Left ventricle myocardium inferior (tissue), 1 donor: ENCODE data around the gene MUC5AC. TPM values are rescaled to one million over a fixed set of nuclear protein-coding genes. Genes with fewer than 3 reads are reported as not detected.

Source experiments
- DNase-seq: peaks from one replicate; pipeline ENCODE4 v3.0.0-alpha.2; 2020
- H3K27ac ChIP-seq: fragments of 200-600 bp; replicated peaks from 2 replicates; pipeline ENCODE4 v1.8.0; 2021
- H3K27me3 ChIP-seq: fragments of 200-600 bp; 2 replicates; pipeline ENCODE4 v1.8.0; 2021; ENCODE audit warnings: low read depth
- H3K36me3 ChIP-seq: fragments of 200-600 bp; 2 replicates; pipeline ENCODE4 v1.8.0; 2021
- H3K4me1 ChIP-seq: fragments of 200-600 bp; 2 replicates; pipeline ENCODE4 v1.8.0; 2021
- H3K4me3 ChIP-seq: fragments of 200-600 bp; 2 replicates; pipeline ENCODE4 v1.8.0; 2021; ENCODE audit warnings: mild to moderate bottlenecking, moderate library complexity
- H3K9me3 ChIP-seq: fragments of 200-600 bp; replicated peaks from 2 replicates; pipeline ENCODE4 v1.8.0; 2021
- intact Hi-C: fragments of 100-400 bp; cut with micrococcal nuclease; formaldehyde crosslinking; loops from one replicate; pipeline ENCODE4 v1.11.0; 2022
- total RNA-seq: library from RNA; stranded (reverse); fragmentation: NEBNext Ultra II Directional; extraction: Animal tissue kit (Norgen Biotek cat#: 25700); gene quantifications from one replicate; pipeline ENCODE4 v1.2.1, GENCODE V29; 2021
- TF ChIP-seq, protein P1 (sequence below): fragments of 200-600 bp; IDR thresholded peaks from 2 replicates; pipeline ENCODE4 v1.8.0; 2021; ENCODE audit warnings: antibody characterized with exemption, mild to moderate bottlenecking, borderline replicate concordance
- donor health status: DM: no; HTN: yes; CAD: no; lungs with severe emphysema.

MUC5AC gene
- total RNA-seq, 1 donor from 2014 or later, result not detected

DNA sequence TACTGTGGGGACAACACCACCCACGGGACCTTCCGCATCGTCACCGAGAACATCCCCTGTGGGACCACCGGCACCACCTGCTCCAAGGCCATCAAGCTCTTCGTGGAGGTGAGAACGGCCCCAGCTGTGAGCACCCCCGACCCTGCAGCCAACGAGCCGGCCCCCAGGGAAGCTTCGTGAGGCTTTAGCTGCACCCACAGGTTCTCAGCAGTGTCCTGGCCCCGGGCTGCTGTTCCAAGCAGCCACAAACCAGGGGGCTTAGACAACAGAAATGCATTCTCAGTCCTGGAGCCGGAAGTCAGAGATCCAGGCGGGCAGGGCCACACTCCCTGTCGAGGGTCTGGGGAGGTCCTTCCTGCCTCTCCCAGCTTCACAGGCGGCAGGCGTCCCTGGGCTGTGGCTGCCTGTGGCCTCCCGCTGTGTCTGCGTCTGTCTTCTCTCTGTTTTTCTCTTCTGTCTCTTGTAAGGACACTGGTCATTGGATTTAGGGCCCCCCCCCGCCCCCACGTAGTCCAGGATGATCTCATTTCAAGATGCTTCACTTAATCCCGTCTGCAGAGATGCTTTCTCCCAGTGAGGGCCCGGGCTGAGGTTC, 77.7 kb downstream of the MUC5AC start:
- Histone ChIP-seq H3K9me3 (no peaks in the 10 kb centered on the region), H3K27me3 (peaks cover 21% of the 10 kb centered on the region), H3K36me3 (no peaks in the 10 kb centered on the region), H3K4me1 (no peaks in the 10 kb centered on the region), H3K4me3 (no peak overlapping the region), H3K27ac (no peak overlapping the region)
- intact Hi-C loops, result no loop called here
- TF ChIP-seq, protein P1, sequence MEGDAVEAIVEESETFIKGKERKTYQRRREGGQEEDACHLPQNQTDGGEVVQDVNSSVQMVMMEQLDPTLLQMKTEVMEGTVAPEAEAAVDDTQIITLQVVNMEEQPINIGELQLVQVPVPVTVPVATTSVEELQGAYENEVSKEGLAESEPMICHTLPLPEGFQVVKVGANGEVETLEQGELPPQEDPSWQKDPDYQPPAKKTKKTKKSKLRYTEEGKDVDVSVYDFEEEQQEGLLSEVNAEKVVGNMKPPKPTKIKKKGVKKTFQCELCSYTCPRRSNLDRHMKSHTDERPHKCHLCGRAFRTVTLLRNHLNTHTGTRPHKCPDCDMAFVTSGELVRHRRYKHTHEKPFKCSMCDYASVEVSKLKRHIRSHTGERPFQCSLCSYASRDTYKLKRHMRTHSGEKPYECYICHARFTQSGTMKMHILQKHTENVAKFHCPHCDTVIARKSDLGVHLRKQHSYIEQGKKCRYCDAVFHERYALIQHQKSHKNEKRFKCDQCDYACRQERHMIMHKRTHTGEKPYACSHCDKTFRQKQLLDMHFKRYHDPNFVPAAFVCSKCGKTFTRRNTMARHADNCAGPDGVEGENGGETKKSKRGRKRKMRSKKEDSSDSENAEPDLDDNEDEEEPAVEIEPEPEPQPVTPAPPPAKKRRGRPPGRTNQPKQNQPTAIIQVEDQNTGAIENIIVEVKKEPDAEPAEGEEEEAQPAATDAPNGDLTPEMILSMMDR, result no peak
- DNase-seq, result peak; percentile 7

DNA sequence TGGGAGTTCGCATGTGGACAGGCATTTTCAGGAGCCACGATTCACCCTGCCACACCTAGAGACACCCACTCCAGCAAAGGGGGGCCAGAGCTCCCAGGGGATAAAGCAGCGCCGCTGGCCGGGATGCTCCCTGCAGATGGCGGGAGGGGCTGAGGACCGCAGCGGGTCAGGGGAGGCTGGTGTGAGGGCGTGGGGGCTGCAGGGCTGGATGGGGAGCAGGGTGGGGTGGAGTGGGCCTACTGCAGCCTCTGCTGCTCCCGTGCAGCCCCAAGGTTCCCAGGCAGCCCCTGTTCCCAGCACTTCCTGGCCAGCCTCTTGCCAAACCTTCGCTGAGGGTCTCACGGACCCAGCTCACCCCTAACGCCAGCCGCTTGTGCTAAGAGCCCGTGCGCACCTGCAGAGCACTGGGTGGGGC, 78.2 kb downstream of the MUC5AC start:
- intact Hi-C loops, result no loop called here
- no peaks in the 10 kb centered on the region for H3K9me3 ChIP-seq
- H3K27ac ChIP-seq, result no peak overlapping the region
- DNase-seq, result no peak
- no peak overlapping the region for H3K4me3 ChIP-seq
- TF ChIP-seq, protein P1, result no peak
- no peaks in the 10 kb centered on the region for H3K36me3 ChIP-seq
- no peaks in the 10 kb centered on the region for H3K4me1 ChIP-seq
- H3K27me3 ChIP-seq, result peaks cover 16% of the 10 kb centered on the region

DNA sequence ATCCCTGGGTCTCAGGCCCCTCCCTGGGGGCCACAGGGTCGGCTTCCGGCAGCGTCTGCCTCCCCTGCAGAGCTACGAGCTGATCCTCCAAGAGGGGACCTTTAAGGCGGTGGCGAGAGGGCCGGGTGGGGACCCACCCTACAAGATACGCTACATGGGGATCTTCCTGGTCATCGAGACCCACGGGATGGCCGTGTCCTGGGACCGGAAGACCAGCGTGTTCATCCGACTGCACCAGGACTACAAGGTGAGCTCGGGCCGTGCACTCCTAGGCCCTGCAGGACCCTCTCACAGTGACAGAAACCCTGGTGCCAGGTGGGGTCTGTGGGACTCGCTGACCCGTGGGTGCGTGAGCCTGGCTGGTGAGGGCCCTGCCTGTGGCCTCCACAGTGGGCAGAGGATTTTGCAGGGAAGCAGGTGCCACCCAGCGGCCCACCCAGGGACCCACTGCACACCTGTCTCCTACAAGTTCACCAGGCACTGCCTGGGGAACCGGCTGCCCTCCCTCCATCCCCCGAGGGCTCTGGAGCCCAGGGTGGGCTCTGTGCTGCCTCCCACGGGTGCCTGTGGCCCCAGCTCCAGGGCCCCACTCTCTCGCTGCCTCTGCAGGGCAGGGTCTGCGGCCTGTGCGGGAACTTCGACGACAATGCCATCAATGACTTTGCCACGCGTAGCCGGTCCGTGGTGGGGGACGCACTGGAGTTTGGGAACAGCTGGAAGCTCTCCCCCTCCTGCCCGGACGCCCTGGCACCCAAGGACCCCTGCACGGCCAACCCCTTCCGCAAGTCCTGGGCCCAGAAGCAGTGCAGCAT, 78.8 kb downstream of the MUC5AC start:
- H3K36me3 ChIP-seq, result no peaks in the 10 kb centered on the region
- H3K27me3 ChIP-seq, result peaks cover 10% of the 10 kb centered on the region
- DNase-seq, result no peak
- H3K9me3 ChIP-seq, result no peaks in the 10 kb centered on the region
- no peak overlapping the region for H3K4me3 ChIP-seq
- TF ChIP-seq, protein P1, result no peak
- no peak overlapping the region for H3K27ac ChIP-seq
- no peaks in the 10 kb centered on the region for H3K4me1 ChIP-seq
- intact Hi-C loops, result no loop called here

DNA sequence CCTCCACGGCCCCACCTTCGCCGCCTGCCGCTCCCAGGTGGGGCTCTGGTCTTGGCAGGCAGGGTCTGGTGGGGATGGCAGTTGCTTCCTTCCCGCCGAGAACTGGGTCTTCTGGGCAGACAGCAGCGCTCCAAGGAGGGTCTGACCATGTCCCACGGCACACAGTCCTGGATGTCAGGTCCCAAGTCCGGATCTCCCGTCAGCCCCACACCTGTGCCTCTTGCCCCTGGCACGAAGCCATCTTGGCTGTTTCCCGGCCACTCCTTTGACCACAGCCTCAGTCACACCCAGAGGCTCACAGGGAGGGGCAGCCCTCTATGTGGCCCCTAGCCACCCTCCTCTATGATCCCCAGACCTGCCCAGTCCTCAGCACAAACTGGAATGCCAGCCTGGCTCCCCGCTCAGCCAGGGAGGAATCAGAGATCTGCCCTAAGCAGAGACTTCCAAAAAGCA, 79.4 kb downstream of the MUC5AC start:
- Histone ChIP-seq H3K36me3 (no peaks in the 10 kb centered on the region), H3K9me3 (peaks cover 6% of the 10 kb centered on the region), H3K27me3 (peaks cover 4% of the 10 kb centered on the region), H3K27ac (no peak overlapping the region), H3K4me3 (no peak overlapping the region), H3K4me1 (no peaks in the 10 kb centered on the region)
- no peak for DNase-seq
- TF ChIP-seq, protein P1, result no peak
- intact Hi-C loops, result no loop called here

DNA sequence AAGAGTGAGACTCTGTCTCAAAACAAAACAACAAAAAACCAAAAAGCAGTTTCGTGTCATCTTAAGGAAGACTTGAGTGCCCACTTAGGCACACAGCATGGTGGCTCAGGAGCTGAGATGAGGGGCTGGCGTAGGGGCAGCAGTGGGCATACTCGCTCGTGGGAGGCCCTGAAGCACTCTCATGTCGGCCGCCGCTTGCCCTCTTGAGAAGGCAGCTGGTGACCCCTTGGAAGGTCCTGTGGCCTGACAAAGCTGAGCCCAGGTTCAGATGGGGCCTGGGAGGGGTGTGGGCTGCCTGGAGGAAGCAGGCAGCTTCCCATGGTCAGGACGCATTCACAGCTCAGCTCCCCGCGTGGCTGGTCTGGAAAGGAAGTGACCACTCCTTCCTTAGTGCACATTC, 80.1 kb downstream of the MUC5AC start:
- H3K36me3 ChIP-seq, result no peaks in the 10 kb centered on the region
- peaks cover 6% of the 10 kb centered on the region for H3K9me3 ChIP-seq
- intact Hi-C loops, result no loop called here
- H3K4me1 ChIP-seq, result no peaks in the 10 kb centered on the region
- DNase-seq, result no peak
- no peak overlapping the region for H3K27ac ChIP-seq
- TF ChIP-seq, protein P1, result no peak
- peaks cover 3% of the 10 kb centered on the region for H3K27me3 ChIP-seq
- H3K4me3 ChIP-seq, result no peak overlapping the region
